Uterus (tissue), 2 donors: Measurements from ENCODE around the gene TRIM65.

Experiments
- CTCF ChIP-seq, 4 experiments: fragments of 200-600 bp in 2 of 4; fragments of 450-650 bp in 2 of 4; sonication (generic) in 2 of 4; IDR thresholded peaks; one replicate each; pipeline ENCODE4 v1.5.1; 2016 to 2019; ENCODE audit warnings: antibody characterized with exemption in 4 of 4, mild to moderate bottlenecking in 2 of 4, moderate library complexity in 1 of 4
- POLR2A ChIP-seq, 2 donors: fragments of 450-650 bp; IDR thresholded peaks; one replicate each; pipeline ENCODE4 v1.6.1; 2016; ENCODE audit warnings: antibody characterized with exemption in 2 of 2, mild to moderate bottlenecking in 1 of 2, moderate library complexity in 1 of 2

- TF ChIP-seq CTCF (IDR thresholded peaks at IDR 0.05) (peak in 3 of 4 experiments; percentile 53 to 74 (median 54)), POLR2A (IDR thresholded peaks at IDR 0.05) (no peak)
Measured at GRCh38 chr17:75877752-75878173, 19.0 kb downstream of the TRIM65 start.
